Neural progenitor cell (in vitro differentiated cells): ENCODE measurements around the gene MAP4K2.
A peak's percentile ranks its signal among the peaks of the same experiment; 100 is the strongest.

ENCODE experiments used
- EZH2 ChIP-seq: fragments of 200-600 bp; sonication (generic); IDR thresholded peaks from 2 replicates; pipeline ENCODE4 v1.6.1; 2017; ENCODE audit warnings: antibody characterized with exemption, mild to moderate bottlenecking, moderate library complexity
- EZH2phosphoT487 ChIP-seq: fragments of 200-600 bp; sonication (generic); IDR thresholded peaks from 2 replicates; pipeline ENCODE4 v1.6.1; 2017; ENCODE audit warnings: antibody characterized with exemption
- TF ChIP-seq, protein P1 (sequence below): fragments of 200-600 bp; sonication (generic); IDR thresholded peaks from 2 replicates; pipeline ENCODE4 v1.5.1; 2017; ENCODE audit warnings: antibody characterized with exemption, mild to moderate bottlenecking

DNA sequence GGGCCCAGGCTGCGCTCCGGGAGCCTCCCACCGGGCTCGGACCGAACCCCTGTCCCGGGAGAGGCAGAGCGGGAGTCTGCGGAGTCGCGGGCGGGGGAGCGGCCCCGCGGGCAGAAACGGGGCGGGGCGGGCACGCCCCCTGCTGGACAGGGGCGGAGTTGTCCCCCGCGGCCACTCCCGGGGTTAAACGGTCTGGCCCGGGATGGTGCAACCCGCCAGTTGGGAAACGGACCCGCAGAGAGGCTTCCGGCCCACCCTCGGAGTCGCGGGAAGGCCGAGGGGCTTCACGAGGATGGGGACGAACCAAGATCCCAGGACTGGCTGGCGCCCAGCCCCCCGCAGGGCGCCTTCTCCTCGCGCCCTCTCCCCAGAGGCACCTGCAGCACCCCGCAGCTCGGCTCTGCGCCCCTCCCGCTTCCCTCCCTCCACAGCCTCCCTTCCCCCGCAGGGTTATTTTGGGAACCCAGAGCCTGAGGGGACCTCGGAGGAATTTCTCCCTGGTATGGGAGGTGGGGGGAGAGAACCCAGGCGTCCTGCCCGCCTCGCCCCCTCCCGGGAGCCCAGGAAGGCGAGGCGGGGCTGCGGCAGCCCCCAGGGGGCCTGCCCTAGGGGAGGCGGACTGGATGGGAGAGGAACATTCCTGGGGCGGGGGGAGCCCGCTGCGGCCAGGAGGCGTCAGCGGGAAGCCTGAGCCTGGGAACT, 60.0 kb downstream of the MAP4K2 start:
- TF ChIP-seq, protein P1, sequence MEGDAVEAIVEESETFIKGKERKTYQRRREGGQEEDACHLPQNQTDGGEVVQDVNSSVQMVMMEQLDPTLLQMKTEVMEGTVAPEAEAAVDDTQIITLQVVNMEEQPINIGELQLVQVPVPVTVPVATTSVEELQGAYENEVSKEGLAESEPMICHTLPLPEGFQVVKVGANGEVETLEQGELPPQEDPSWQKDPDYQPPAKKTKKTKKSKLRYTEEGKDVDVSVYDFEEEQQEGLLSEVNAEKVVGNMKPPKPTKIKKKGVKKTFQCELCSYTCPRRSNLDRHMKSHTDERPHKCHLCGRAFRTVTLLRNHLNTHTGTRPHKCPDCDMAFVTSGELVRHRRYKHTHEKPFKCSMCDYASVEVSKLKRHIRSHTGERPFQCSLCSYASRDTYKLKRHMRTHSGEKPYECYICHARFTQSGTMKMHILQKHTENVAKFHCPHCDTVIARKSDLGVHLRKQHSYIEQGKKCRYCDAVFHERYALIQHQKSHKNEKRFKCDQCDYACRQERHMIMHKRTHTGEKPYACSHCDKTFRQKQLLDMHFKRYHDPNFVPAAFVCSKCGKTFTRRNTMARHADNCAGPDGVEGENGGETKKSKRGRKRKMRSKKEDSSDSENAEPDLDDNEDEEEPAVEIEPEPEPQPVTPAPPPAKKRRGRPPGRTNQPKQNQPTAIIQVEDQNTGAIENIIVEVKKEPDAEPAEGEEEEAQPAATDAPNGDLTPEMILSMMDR, result peak; percentile 84
- TF ChIP-seq EZH2, result peak; percentile 35
- peak; percentile 31 for TF ChIP-seq EZH2phosphoT487
